ENCODE data around the gene UQCRC2.

- TF ChIP-seq CTCF (conservative IDR thresholded peaks at IDR 0.05) (no peak), EZH2 (IDR thresholded peaks at IDR 0.05; ENCODE audit: low read depth) (no peak)
These were observed 55.3 kb downstream of the UQCRC2 start for GRCh38 chr16:22008215-22009059.

All from PC-9 (cell line).